GM12874 (cell line): ENCODE data around the gene CNTNAP2.

Source experiments
- TF ChIP-seq, protein P1 (sequence below): IDR thresholded peaks from 2 replicates; pipeline ENCODE4 v1.5.1; 2011; ENCODE audit warnings: low read depth, mild to moderate bottlenecking, control low read depth, low read length, moderate library complexity; ENCODE audit not compliant: insufficient read depth

CNTNAP2 gene

DNA sequence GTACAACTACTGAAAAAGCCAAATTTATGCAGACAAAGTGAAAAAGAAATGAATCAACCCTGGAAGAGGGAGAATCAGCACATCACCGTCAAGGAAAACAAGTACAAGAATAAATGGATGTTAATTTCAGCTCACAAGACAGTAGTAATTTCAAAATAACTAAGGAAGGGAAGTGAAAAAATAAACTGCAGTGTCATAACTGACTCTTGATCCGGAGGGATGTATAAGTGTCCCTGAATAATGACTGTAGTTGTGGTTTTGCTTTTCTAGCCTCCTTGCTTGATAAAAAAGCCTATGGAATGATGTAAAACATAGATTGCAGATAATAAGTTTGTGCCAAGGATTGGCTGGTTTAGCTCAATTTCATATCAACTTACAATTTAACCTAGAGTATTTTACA lies 1752.9 kb downstream of the CNTNAP2 start:
- TF ChIP-seq, protein P1, sequence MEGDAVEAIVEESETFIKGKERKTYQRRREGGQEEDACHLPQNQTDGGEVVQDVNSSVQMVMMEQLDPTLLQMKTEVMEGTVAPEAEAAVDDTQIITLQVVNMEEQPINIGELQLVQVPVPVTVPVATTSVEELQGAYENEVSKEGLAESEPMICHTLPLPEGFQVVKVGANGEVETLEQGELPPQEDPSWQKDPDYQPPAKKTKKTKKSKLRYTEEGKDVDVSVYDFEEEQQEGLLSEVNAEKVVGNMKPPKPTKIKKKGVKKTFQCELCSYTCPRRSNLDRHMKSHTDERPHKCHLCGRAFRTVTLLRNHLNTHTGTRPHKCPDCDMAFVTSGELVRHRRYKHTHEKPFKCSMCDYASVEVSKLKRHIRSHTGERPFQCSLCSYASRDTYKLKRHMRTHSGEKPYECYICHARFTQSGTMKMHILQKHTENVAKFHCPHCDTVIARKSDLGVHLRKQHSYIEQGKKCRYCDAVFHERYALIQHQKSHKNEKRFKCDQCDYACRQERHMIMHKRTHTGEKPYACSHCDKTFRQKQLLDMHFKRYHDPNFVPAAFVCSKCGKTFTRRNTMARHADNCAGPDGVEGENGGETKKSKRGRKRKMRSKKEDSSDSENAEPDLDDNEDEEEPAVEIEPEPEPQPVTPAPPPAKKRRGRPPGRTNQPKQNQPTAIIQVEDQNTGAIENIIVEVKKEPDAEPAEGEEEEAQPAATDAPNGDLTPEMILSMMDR, result no peak

DNA sequence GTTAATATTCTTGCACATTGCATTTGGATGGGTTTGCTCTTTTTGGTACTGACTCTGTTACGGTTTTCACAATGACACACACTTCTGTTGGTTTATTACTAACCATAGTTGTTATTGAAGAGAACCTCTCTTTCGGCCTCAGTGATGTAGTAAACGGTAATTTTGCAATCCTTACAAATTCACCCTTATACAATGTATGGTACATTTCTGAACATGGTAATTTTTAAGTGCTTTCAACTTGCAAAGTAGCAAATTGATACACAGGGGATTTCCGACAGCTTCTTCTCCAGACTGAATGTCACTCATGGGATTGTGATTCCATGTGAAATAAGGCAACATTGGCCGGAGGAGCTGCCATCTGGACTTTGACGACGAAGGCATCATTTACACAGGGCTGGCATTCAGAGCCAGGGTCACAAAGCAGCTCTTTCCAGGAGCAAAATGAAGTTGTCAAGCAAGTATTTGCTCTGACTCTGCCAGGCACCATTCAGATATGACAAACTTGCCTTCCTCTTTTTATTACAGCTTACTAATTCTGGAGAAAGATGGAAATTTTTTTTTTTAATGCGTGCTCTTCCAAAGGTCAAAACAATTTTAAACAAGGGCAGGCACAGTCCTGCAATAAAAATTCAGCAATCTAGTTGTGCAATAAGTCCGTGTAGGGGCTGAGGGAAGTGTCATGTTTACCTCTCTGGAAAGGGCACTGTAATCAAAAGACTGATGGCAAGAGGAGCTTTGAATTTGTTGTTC lies 1762.5 kb downstream of the CNTNAP2 start:
- TF ChIP-seq, protein P1, result no peak

DNA sequence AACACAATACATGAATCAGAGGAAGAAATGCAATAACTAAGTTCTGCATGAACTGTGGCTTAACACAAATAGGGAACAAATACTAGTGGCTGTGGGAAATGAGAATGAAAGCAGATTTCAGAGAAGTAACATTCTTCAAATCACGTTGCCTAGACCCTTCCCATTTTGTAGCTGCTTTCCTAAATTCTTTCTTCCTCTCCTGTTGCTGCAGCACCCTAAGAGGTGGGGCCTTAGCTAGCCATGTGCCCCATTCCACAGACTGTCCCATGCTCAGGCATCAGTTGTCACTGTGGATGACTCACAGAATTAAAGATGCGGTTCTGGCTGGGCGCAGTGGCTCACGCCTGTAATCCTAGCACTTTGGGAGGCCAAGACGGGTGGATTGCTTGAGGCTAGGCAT lies 1769.3 kb downstream of the CNTNAP2 start:
- TF ChIP-seq, protein P1, result no peak

DNA sequence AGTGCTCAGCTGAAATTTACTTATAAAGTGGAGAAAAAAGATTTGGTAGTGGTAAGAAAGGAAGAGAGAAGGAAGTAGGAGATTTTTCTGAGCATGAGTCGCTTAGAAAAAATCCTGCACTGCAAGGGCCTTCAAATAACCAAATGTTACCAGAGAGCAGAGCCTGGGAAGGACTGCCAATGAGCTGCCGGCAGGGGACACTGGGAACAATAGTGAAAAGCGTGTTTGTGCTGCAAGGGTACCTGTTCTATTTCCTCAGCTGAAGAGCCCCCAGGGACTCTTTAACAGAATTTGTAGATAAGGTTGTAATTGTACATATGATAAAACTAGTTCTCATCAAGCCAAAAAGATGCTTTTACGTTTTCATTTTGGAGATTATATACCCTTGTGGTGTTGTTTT lies 1777.7 kb downstream of the CNTNAP2 start:
- TF ChIP-seq, protein P1, result no peak

DNA sequence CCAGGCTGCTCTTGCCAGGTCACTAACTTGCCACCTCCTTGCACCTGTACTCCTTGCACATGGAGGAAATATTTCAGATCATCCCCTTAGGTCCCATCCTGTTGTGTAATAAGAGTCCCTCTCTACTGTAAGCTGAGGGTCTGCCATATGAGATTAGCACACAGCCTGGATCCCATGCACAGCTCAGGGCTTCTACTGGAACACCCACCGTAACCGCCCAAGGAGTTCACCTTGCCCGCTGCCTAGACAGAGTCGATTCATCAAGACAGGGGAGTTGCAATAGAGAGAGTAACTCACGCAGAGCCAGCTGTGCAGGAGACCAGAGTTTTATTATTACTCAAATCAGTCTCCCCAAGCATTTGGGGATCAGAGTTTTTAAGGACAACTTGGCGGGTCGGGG lies 1779.5 kb downstream of the CNTNAP2 start:
- TF ChIP-seq, protein P1, result no peak

DNA sequence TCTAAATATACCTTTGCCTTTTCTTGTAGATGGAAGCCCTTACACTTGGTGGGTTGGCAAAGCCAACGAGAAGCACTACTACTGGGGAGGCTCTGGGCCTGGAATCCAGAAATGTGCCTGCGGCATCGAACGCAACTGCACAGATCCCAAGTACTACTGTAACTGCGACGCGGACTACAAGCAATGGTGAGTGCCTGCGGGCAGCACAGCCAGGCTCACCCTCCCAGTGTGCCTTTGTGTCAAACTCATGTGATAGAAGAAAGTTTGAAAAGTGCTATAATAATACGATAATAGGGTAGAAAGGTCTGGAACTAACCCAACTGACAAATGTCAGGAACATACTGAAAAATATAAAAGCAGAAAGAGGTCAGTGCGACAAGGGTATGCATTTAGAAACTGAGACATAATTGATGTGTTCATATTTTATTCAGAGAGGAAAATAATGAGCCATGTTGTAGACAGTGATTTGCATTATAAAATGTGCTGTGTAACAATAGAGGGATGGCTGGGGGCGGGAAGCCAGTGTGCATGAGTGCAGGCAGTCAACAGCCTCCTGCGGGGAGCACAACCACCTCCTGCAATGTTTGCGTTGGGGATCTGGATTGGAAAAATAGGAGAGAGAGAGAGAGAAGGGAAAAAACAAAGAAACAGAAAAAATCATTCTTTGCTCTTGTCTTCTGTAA lies 1787.1 kb downstream of the CNTNAP2 start:
- TF ChIP-seq, protein P1, result no peak

DNA sequence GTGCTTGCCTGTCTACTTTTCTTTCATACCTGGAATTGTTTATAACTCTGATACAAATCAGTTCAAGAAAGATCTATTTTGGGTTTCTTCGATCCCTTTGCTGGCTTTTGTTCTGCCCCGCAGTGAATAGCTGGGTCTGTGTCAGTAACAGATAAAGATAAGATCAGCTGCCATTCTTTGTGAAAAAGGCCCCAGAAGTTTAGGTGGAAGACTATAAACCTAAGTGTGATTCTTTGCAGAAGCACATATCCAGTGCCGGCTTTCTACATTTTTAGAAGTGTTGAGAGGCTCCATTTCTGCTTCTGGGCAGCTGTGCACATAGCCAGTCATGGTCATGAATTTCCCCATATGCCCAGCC lies 1787.6 kb downstream of the CNTNAP2 start:
- TF ChIP-seq, protein P1, result no peak
